ENCODE data around the gene SLC2A11. TPM values are rescaled to one million over a fixed set of nuclear protein-coding genes. Genes with fewer than 3 reads are reported as not detected.

SLC2A11 gene
- total and polyA plus RNA-seq, 2 experiments from 2014 or later: 6.1 to 16.6 TPM

DNA sequence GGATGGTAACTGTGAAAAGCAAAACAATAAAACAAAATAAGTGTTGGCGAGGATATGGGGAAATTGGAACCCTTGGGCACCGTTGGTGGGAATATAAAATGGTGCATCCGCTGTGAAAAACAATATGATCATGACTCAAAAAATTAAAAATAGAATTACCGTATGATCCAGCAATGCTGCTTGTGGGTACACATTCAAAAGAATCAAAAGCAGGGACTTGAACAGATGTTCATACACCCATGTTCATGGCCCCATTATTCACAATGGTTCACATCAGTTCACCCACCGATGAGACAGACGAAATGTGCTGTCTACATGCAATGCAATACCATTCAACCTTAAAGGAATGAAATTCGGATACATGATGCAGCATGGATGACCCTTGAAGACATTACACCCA lies 17.6 kb upstream of the SLC2A11 start:
- no peak overlapping the region for H3K4me3 ChIP-seq
- H3K79me2 ChIP-seq (ENCODE audit: insufficient read depth): no peaks in the 10 kb centered on the region
- 61 to 63% methylated on average over 7 of the region's 7 CpGs for WGBS, 2 experiments (ENCODE audit: low coverage in 1 of 2, low lambda C conversion rate in 2 of 2, missing lambda C conversion rate in 2 of 2)
- no peak overlapping the region for H3K4me2 ChIP-seq (ENCODE audit: unreplicated experiment)
- no peaks in the 10 kb centered on the region for H3K9me3 ChIP-seq (ENCODE audit: low read depth)
- no peaks in the 10 kb centered on the region for H3K27me3 ChIP-seq (replicated peaks; ENCODE audit: insufficient read depth)
- H3K27ac ChIP-seq: no peak overlapping the region
- no peaks in the 10 kb centered on the region for H3K4me1 ChIP-seq (ENCODE audit: insufficient read depth)
- no peak overlapping the region for H3K9ac ChIP-seq
- no peak for TF ChIP-seq EZH2 (IDR thresholded peaks at IDR 0.05; ENCODE audit: insufficient read depth, poor library complexity, severe bottlenecking)
- TF ChIP-seq EZH2phosphoT487 (IDR thresholded peaks at IDR 0.05; ENCODE audit: insufficient read depth, low read depth): no peak
- H3F3A ChIP-seq (ENCODE audit: insufficient read depth): no peaks in the 10 kb centered on the region
- H4K20me1 ChIP-seq (ENCODE audit: insufficient read depth): no peaks in the 10 kb centered on the region
- no peak for DNase-seq
- no peaks in the 10 kb centered on the region for H3K9me2 ChIP-seq (ENCODE audit: insufficient read depth)
- H2AFZ ChIP-seq: no peak overlapping the region
- in situ Hi-C loops (cut with MboI): no loop called here
- no peaks in the 10 kb centered on the region for H3K36me3 ChIP-seq (ENCODE audit: low read depth)

DNA sequence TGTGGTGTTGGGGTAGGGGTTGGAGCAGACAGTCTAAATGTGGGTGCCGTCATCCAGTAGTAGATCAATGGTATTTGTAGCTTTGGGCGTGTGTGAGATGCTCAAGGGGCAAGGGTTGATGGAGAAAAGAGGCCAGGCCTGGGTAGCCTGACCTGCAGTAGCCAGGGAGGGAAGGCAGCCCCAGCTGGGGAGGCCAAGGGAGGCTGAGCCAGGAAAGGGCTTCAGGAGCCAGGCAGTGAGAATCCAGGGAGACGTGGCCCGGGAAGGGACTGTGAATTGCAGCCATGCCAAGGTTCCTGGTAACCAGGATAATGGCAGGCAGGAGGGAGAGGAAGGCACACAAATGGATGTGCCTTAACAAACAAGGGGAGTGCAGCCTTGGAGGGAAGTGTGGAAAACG lies 16.4 kb upstream of the SLC2A11 start:
- Histone ChIP-seq H3K4me1 (ENCODE audit: insufficient read depth) (no peaks in the 10 kb centered on the region; the same call in 1 of the 2 replicates), H3K9me2 (ENCODE audit: insufficient read depth) (no peaks in the 10 kb centered on the region), H3K27ac (no peak overlapping the region), H3K27me3 (replicated peaks; ENCODE audit: insufficient read depth) (no peaks in the 10 kb centered on the region), H3F3A (ENCODE audit: insufficient read depth) (no peaks in the 10 kb centered on the region), H4K20me1 (ENCODE audit: insufficient read depth) (no peaks in the 10 kb centered on the region), H3K9me3 (ENCODE audit: low read depth) (no peaks in the 10 kb centered on the region), H3K4me3 (no peak overlapping the region), H3K36me3 (ENCODE audit: low read depth) (no peaks in the 10 kb centered on the region), H2AFZ (no peak overlapping the region), H3K79me2 (ENCODE audit: insufficient read depth) (no peaks in the 10 kb centered on the region), H3K4me2 (ENCODE audit: unreplicated experiment) (no peak overlapping the region), H3K9ac (no peak overlapping the region)
- 61 to 71% methylated on average over 5 of the region's 5 CpGs for WGBS, 2 experiments (ENCODE audit: low coverage in 1 of 2, low lambda C conversion rate in 2 of 2, missing lambda C conversion rate in 2 of 2)
- no peak for TF ChIP-seq EZH2phosphoT487 (IDR thresholded peaks at IDR 0.05; ENCODE audit: insufficient read depth, low read depth)
- no peak for TF ChIP-seq EZH2 (IDR thresholded peaks at IDR 0.05; ENCODE audit: insufficient read depth, poor library complexity, severe bottlenecking)
- in situ Hi-C loops (cut with MboI): no loop called here
- no peak for DNase-seq

DNA sequence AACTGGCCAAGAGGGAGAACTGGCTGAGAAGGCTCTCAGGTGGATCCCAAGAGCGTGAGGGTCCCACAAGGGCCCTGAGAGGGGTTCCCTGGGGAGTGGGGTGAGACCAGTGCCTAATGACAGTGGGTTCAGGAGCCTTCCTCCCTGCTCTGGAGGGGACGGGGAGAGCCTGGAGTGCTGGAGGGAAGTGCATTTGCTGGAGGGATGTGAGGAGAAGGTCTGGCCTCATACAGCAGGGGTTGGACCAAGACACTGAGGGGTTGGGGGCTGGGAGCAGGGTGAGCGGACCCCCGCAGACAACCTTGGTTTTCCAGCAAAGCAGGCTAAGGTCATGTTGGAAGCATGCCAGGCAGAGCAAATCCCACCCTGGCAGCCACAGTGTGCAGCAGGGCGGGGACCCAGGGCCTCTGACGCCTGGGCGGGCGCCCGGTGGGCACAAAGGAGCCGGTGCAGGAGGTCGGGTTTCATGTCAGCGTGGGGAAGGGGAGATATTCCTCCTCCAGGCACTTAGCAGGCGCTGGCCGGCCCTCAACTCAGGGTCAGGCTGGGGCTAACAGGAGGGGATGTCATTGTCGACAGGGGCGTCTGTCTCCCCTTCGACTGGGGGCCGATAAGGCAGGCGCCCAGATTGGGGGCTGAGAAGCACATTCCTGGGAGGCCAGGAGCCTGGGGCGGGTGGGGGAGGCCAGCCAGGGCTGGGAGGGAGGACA lies 15.8 kb upstream of the SLC2A11 start:
- H3K27ac ChIP-seq: no peak overlapping the region
- H3K4me1 ChIP-seq (ENCODE audit: insufficient read depth): no peaks in the 10 kb centered on the region; the same call in 1 of the 2 replicates
- DNase-seq: no peak
- H3K9ac ChIP-seq: no peak overlapping the region
- H3K4me3 ChIP-seq: no peak overlapping the region
- TF ChIP-seq EZH2phosphoT487 (IDR thresholded peaks at IDR 0.05; ENCODE audit: insufficient read depth, low read depth) (no peak), EZH2 (IDR thresholded peaks at IDR 0.05; ENCODE audit: insufficient read depth, poor library complexity, severe bottlenecking) (no peak)
- WGBS, 2 experiments (ENCODE audit: low coverage in 1 of 2, low lambda C conversion rate in 2 of 2, missing lambda C conversion rate in 2 of 2): 68 to 70% methylated on average over 18 to 20 of the region's 20 CpGs
- H3K79me2 ChIP-seq (ENCODE audit: insufficient read depth): no peaks in the 10 kb centered on the region
- H2AFZ ChIP-seq: no peak overlapping the region
- in situ Hi-C loops (cut with MboI): no loop called here
- H4K20me1 ChIP-seq (ENCODE audit: insufficient read depth): no peaks in the 10 kb centered on the region
- H3K27me3 ChIP-seq (replicated peaks; ENCODE audit: insufficient read depth): no peaks in the 10 kb centered on the region
- H3F3A ChIP-seq (ENCODE audit: insufficient read depth): no peaks in the 10 kb centered on the region
- H3K36me3 ChIP-seq (ENCODE audit: low read depth): no peaks in the 10 kb centered on the region
- H3K9me3 ChIP-seq (ENCODE audit: low read depth): no peaks in the 10 kb centered on the region
- H3K9me2 ChIP-seq (ENCODE audit: insufficient read depth): no peaks in the 10 kb centered on the region
- no peak overlapping the region for H3K4me2 ChIP-seq (ENCODE audit: unreplicated experiment)

DNA sequence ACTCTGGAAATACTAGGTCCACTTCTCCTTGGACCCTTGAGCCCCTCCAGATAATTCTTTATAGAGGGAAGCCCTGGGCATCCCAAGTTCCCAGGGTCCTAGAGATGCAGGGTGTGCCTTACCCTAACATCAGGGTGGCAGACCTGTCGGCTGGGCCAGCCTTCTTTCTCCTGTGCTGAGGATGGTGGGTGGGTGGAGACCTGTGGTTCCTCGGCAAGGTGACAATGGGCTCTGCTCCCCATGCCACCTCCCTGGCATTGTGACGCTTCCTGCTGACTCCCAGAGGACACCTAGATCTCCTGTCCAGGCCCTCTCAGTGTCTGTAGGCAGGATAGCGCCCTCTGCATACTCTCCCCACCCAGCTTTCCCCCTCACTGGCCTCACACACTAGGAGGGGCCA lies 15.1 kb upstream of the SLC2A11 start:
- Histone ChIP-seq H3K9ac (no peak overlapping the region), H4K20me1 (ENCODE audit: insufficient read depth) (no peaks in the 10 kb centered on the region), H3K27me3 (replicated peaks; ENCODE audit: insufficient read depth) (no peaks in the 10 kb centered on the region), H3K4me2 (ENCODE audit: unreplicated experiment) (no peak overlapping the region), H3K9me2 (ENCODE audit: insufficient read depth) (no peaks in the 10 kb centered on the region), H3K9me3 (ENCODE audit: low read depth) (no peaks in the 10 kb centered on the region), H3K4me1 (ENCODE audit: insufficient read depth) (no peaks in the 10 kb centered on the region; the same call in 1 of the 2 replicates), H2AFZ (no peak overlapping the region), H3K4me3 (no peak overlapping the region), H3K36me3 (ENCODE audit: low read depth) (no peaks in the 10 kb centered on the region), H3K79me2 (ENCODE audit: insufficient read depth) (no peaks in the 10 kb centered on the region), H3F3A (ENCODE audit: insufficient read depth) (no peaks in the 10 kb centered on the region), H3K27ac (no peak overlapping the region)
- 74 to 80% methylated on average over 4 of the region's 4 CpGs for WGBS, 2 experiments (ENCODE audit: low coverage in 1 of 2, low lambda C conversion rate in 2 of 2, missing lambda C conversion rate in 2 of 2)
- no peak for DNase-seq
- in situ Hi-C loops (cut with MboI): no loop called here
- TF ChIP-seq EZH2phosphoT487 (IDR thresholded peaks at IDR 0.05; ENCODE audit: insufficient read depth, low read depth) (no peak), EZH2 (IDR thresholded peaks at IDR 0.05; ENCODE audit: insufficient read depth, poor library complexity, severe bottlenecking) (no peak)

All from GM23248 (cell line).